Liver (tissue), 9 donors: Measurements from ENCODE around the gene RCOR1. TPM values are rescaled to one million over a fixed set of nuclear protein-coding genes. Genes with fewer than 3 reads are reported as not detected.

Experiments used
- DNase-seq: peaks from one replicate; pipeline ENCODE4 v3.0.0-alpha.2; 2017; ENCODE audit warnings: low spot score
- H3K27ac ChIP-seq, 2 donors: one replicate each; pipeline ENCODE4 v1.7.0; 2013; ENCODE audit warnings: inconsistent platforms in 2 of 2, low read length in 2 of 2, control low read depth in 1 of 2, low read depth in 1 of 2, mild to moderate bottlenecking in 1 of 2
- H3K27me3 ChIP-seq, 4 donors: one replicate each; pipeline versions ENCODE4 v1.6.1 to v1.7.0; 2013; ENCODE audit warnings: low read length in 3 of 4, inconsistent platforms in 1 of 4, mild to moderate bottlenecking in 1 of 4, moderate library complexity in 1 of 4; ENCODE audit not compliant: control insufficient read depth in 4 of 4, insufficient read depth in 4 of 4
- H3K36me3 ChIP-seq, 4 donors: one replicate each; pipeline versions ENCODE4 v1.6.1 to v1.7.0; 2013; ENCODE audit warnings: low read length in 3 of 4, mild to moderate bottlenecking in 3 of 4, low read depth in 1 of 4, moderate library complexity in 1 of 4; ENCODE audit not compliant: control insufficient read depth in 4 of 4, insufficient read depth in 3 of 4
- H3K4me1 ChIP-seq, 4 donors: one replicate each; pipeline versions ENCODE4 v1.6.1 to v1.7.0; 2013; ENCODE audit warnings: low read length in 3 of 4, mild to moderate bottlenecking in 3 of 4, moderate library complexity in 1 of 4; ENCODE audit not compliant: control insufficient read depth in 4 of 4, insufficient read depth in 4 of 4
- H3K4me3 ChIP-seq, 3 donors: one replicate each; pipeline versions ENCODE4 v1.6.1 to v1.7.0; 2013; ENCODE audit warnings: low read length in 3 of 3, control low read depth in 1 of 3, low read depth in 1 of 3, mild to moderate bottlenecking in 1 of 3
- H3K9ac ChIP-seq, 2 donors: one replicate each; pipeline ENCODE4 v1.7.0; 2013; ENCODE audit warnings: low read length in 2 of 2, mild to moderate bottlenecking in 2 of 2, moderate library complexity in 2 of 2, control low read depth in 1 of 2, low read depth in 1 of 2
- H3K9me3 ChIP-seq, 4 donors: one replicate each; pipeline versions ENCODE4 v1.6.1 to v1.7.0; 2013; ENCODE audit warnings: low read length in 3 of 4; ENCODE audit not compliant: control insufficient read depth in 4 of 4
- CTCF ChIP-seq: fragments of 150-350 bp; IDR thresholded peaks from 2 replicates; pipeline ENCODE4 v1.5.1; 2017; ENCODE audit warnings: improper control_type of control experiment, low read depth, low read length; ENCODE audit not compliant: missing input control
- FOXA1 ChIP-seq: IDR thresholded peaks from 2 replicates; pipeline ENCODE4 v1.6.1; 2016; ENCODE audit warnings: antibody characterized with exemption
- FOXA2 ChIP-seq: IDR thresholded peaks from 2 replicates; pipeline ENCODE4 v1.6.1; 2016; ENCODE audit warnings: antibody characterized with exemption
- GABPA ChIP-seq, 2 donors: IDR thresholded peaks in 1 of 2; conservative IDR thresholded peaks in 1 of 2; 2 replicates each; pipeline ENCODE4 v1.6.1; 2016; ENCODE audit warnings: antibody characterized with exemption in 2 of 2, mild to moderate bottlenecking in 1 of 2, moderate library complexity in 1 of 2
- HNF4A ChIP-seq, 2 donors: conservative IDR thresholded peaks; 2 replicates each; pipeline ENCODE4 v1.6.1; 2016; ENCODE audit warnings: antibody characterized with exemption in 2 of 2, mild to moderate bottlenecking in 2 of 2
- HNF4G ChIP-seq: IDR thresholded peaks from 2 replicates; pipeline ENCODE4 v1.6.1; 2016; ENCODE audit warnings: antibody characterized with exemption
- JUND ChIP-seq, 2 donors: IDR thresholded peaks; 2 replicates each; pipeline ENCODE4 v1.6.1; 2016; ENCODE audit warnings: antibody characterized with exemption in 2 of 2
- NR2F2 ChIP-seq: IDR thresholded peaks from 2 replicates; pipeline ENCODE4 v1.6.1; 2016; ENCODE audit warnings: antibody characterized with exemption
- RAD21 ChIP-seq, 2 donors: IDR thresholded peaks; 2 replicates each; pipeline ENCODE4 v1.6.1; 2016; ENCODE audit warnings: antibody characterized with exemption in 2 of 2, mild to moderate bottlenecking in 2 of 2
- REST ChIP-seq: IDR thresholded peaks from 2 replicates; pipeline ENCODE4 v1.6.1; 2016; ENCODE audit warnings: antibody characterized with exemption, mild to moderate bottlenecking
- RXRA ChIP-seq, 2 donors: IDR thresholded peaks; 2 replicates each; pipeline ENCODE4 v1.6.1; 2017 to 2018; ENCODE audit warnings: antibody characterized with exemption in 2 of 2, mild to moderate bottlenecking in 1 of 2
- SP1 ChIP-seq: IDR thresholded peaks from 2 replicates; pipeline ENCODE4 v1.6.1; 2018; ENCODE audit warnings: antibody characterized with exemption, mild to moderate bottlenecking
- TAF1 ChIP-seq: conservative IDR thresholded peaks from 2 replicates; pipeline ENCODE4 v1.6.1; 2016; ENCODE audit warnings: antibody characterized with exemption, mild to moderate bottlenecking
- YY1 ChIP-seq: IDR thresholded peaks from 2 replicates; pipeline ENCODE4 v1.6.1; 2016; ENCODE audit warnings: antibody characterized with exemption, mild to moderate bottlenecking
- WGBS: extraction: QIAGEN DNeasy Blood & Tissue Kit; methylation state at CpG from one replicate; pipeline ENCODE4 v1.1.7; 2013; 5-methylcytosine and 5-hydroxymethylcytosine counted together
- polyA plus RNA-seq, 2 donors: library from polyadenylated mRNA; stranded (reverse) in 1 of 2; unstranded in 1 of 2; fragments of 200-250 nt in 1 of 2; fragments of >200 nt in 1 of 2; fragmentation: Nextera tagmentation in 1 of 2; extraction: Ambion mirVana in 1 of 2; gene quantifications; one replicate each; pipeline versions ENCODE4 v1.2.1 to v1.2.3, GENCODE V29; 2013 to 2015
- total RNA-seq, 2 donors: library from RNA; depleted of rRNA; stranded (reverse); fragments of >200 nt; gene quantifications; one replicate each; pipeline ENCODE4 v1.2.3, GENCODE V29; 2014
- TF ChIP-seq, protein P1 (sequence below): IDR thresholded peaks from 2 replicates; pipeline ENCODE4 v1.6.1; 2016; ENCODE audit warnings: antibody characterized with exemption
- TF ChIP-seq, protein P2 (sequence below): IDR thresholded peaks from 2 replicates; pipeline ENCODE4 v1.6.1; 2016; ENCODE audit warnings: antibody characterized with exemption
- donor health status: healthy.
- donor health status: healthy.
- donor health status: healthy.
- donor health status: healthy.
- donor health status: healthy.

Gene RCOR1
- total and polyA plus RNA-seq, 4 donors: 4.2 to 17.0 (median 5.7) TPM

DNA sequence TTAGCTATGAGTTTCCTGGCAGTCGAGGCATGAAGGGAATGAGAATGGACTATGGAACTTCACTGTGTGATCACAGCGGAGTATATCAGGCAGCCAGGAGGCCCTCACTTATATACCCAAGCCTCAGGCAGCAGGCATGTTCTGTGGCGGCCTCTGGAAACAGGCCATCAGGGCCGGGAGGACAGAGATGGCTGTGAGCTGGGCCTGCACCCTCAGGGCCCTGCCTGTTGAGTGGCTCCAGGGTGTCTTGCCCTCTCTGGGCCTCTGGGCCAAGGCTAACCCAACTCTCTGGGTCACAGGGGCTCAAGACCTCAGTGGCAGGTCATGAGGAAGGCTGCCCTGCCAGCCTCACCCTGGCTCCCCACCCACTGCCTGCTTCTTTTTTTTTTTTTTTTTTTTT lies 33.9 kb upstream of the RCOR1 start:
- no peak overlapping the region for H3K9ac ChIP-seq

More for the DNA sequence above, 33.9 kb upstream of the RCOR1 start:
- no peaks in the 10 kb centered on the region for H3K9me3 ChIP-seq
- TF ChIP-seq HNF4A (conservative IDR thresholded peaks at IDR 0.05) (no peak), YY1 (no peak), FOXA1 (no peak), REST (no peak), JUND (IDR thresholded peaks at IDR 0.05) (no peak), RAD21 (IDR thresholded peaks at IDR 0.05) (no peak), HNF4G (no peak), NR2F2 (no peak), RXRA (IDR thresholded peaks at IDR 0.05) (no peak), FOXA2 (no peak), TAF1 (no peak), SP1 (no peak), GABPA (IDR thresholded peaks at IDR 0.05 in 1 of 2, conservative IDR thresholded peaks at IDR 0.05 in 1 of 2) (no peak), CTCF (no peak)
- TF ChIP-seq, protein P1, sequence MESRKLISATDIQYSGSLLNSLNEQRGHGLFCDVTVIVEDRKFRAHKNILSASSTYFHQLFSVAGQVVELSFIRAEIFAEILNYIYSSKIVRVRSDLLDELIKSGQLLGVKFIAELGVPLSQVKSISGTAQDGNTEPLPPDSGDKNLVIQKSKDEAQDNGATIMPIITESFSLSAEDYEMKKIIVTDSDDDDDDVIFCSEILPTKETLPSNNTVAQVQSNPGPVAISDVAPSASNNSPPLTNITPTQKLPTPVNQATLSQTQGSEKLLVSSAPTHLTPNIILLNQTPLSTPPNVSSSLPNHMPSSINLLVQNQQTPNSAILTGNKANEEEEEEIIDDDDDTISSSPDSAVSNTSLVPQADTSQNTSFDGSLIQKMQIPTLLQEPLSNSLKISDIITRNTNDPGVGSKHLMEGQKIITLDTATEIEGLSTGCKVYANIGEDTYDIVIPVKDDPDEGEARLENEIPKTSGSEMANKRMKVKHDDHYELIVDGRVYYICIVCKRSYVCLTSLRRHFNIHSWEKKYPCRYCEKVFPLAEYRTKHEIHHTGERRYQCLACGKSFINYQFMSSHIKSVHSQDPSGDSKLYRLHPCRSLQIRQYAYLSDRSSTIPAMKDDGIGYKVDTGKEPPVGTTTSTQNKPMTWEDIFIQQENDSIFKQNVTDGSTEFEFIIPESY: no peak
- TF ChIP-seq, protein P2, sequence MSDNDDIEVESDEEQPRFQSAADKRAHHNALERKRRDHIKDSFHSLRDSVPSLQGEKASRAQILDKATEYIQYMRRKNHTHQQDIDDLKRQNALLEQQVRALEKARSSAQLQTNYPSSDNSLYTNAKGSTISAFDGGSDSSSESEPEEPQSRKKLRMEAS: no peak
- H3K27me3 ChIP-seq: no peaks in the 10 kb centered on the region
- no peak for DNase-seq
- WGBS: 61% methylated on average over 4 of the region's 4 CpGs
- no peak overlapping the region for H3K27ac ChIP-seq
- H3K4me3 ChIP-seq: no peak overlapping the region
- no peaks in the 10 kb centered on the region for H3K36me3 ChIP-seq
- H3K4me1 ChIP-seq: peaks cover 0 to 6% (median 2%) of the 10 kb centered on the region in 4 donors
